Panc1 (cell line): ENCODE results near the gene COL4A2. TPM values are rescaled to one million over a fixed set of nuclear protein-coding genes. Genes with fewer than 3 reads are reported as not detected.

Source experiments
- ATAC-seq: fragments of 200-7000 bp; cut with Tn5 transposase; 2 replicates; pipeline ENCODE4 v1.9.1; 2020; ENCODE audit warnings: mild to moderate bottlenecking, moderate library complexity
- BruUV-seq: library from RNA; stranded (reverse); fragments of 400-500 nt; replicated peaks from 2 replicates; lab custom pipeline; 2021; lab: Mats Ljungman, UMichigan
- CTCF ChIA-PET: fragments of 300-600 bp; sonication (Branson Sonifier 250); formaldehyde crosslinking; loops from one replicate; lab custom pipeline; 2022; ENCODE audit warnings: antibody characterized with exemption; lab: Charles Lee
- POLR2A ChIA-PET: fragments of 300-600 bp; sonication (Branson Sonifier 250); formaldehyde crosslinking; loops from one replicate; lab custom pipeline; 2022; ENCODE audit warnings: antibody characterized with exemption; lab: Charles Lee
- DNase-seq: peaks from one replicate; pipeline ENCODE4 v3.0.0-alpha.2; 2010; ENCODE audit warnings: low read depth, low spot score
- H3K27ac ChIP-seq: 2 replicates; pipeline ENCODE4 v1.5.1; 2011; ENCODE audit warnings: mild to moderate bottlenecking, low read length, inconsistent platforms
- H3K27me3 ChIP-seq: fragments of 200-500 bp; sonication (Bioruptor generic); 2 replicates; pipeline ENCODE4 v1.6.0; 2014; ENCODE audit warnings: low read length, inconsistent platforms; ENCODE audit not compliant: control insufficient read depth, insufficient read depth
- H3K36me3 ChIP-seq: fragments of 200-500 bp; sonication (Bioruptor generic); 2 replicates; pipeline ENCODE4 v1.5.1; 2014; ENCODE audit warnings: inconsistent platforms, mild to moderate bottlenecking, low read length, moderate library complexity; ENCODE audit not compliant: control insufficient read depth, insufficient read depth
- H3K4me1 ChIP-seq: 2 replicates; pipeline ENCODE4 v1.5.1; 2011; ENCODE audit warnings: inconsistent platforms, mild to moderate bottlenecking, low read length, moderate library complexity; ENCODE audit not compliant: control insufficient read depth, insufficient read depth
- H3K4me3 ChIP-seq, 2 experiments: 2 replicates each; pipeline ENCODE4 v1.5.1; 2011 to 2012; ENCODE audit warnings: low read depth in 2 of 2, low read length in 2 of 2, mild to moderate bottlenecking in 2 of 2, inconsistent platforms in 1 of 2, moderate library complexity in 1 of 2
- H3K9me3 ChIP-seq: fragments of 200-500 bp; sonication (Bioruptor generic); 2 replicates; pipeline ENCODE4 v1.5.1; 2014; ENCODE audit warnings: low read depth, mild to moderate bottlenecking, inconsistent platforms, low read length, moderate library complexity; ENCODE audit not compliant: control insufficient read depth, insufficient read depth
- POLR2AphosphoS5 ChIP-seq: IDR thresholded peaks from 2 replicates; pipeline ENCODE4 v1.6.1; 2012; ENCODE audit warnings: mild to moderate bottlenecking, low read depth, low read length, moderate library complexity
- SIN3A ChIP-seq: IDR thresholded peaks from 2 replicates; pipeline ENCODE4 v1.6.1; 2012; ENCODE audit warnings: low read depth, mild to moderate bottlenecking, low read length, moderate library complexity, borderline replicate concordance; ENCODE audit not compliant: insufficient read depth
- TCF7L2 ChIP-seq: IDR thresholded peaks from 2 replicates; pipeline ENCODE4 v1.6.1; 2011; ENCODE audit warnings: mild to moderate bottlenecking, low read depth, low read length, inconsistent platforms
- in situ Hi-C: cut with HindIII; loops from 2 replicates; pipeline ENCODE4 v1.10.0; 2016; ENCODE audit warnings: low sequenced_read_pairs, low pct_unique_long_range_greater_than_20kb
- intact Hi-C: fragments of 100-400 bp; cut with micrococcal nuclease; formaldehyde crosslinking; loops from one replicate; pipeline ENCODE4 v1.10.0; 2022; ENCODE audit not compliant: unreplicated experiment
- total RNA-seq: library from RNA; stranded (reverse); gene quantifications from one replicate; pipeline ENCODE4 v1.2.1, GENCODE V29; 2021; ENCODE audit not compliant: unreplicated experiment
- TF ChIP-seq, protein P1 (sequence below): fragments of 450-650 bp; IDR thresholded peaks from 2 replicates; pipeline ENCODE4 v1.5.1; 2017; ENCODE audit warnings: mild to moderate bottlenecking
- TF ChIP-seq, protein P2 (sequence below), 2 experiments: IDR thresholded peaks; 2 replicates each; pipeline ENCODE4 v1.6.1; 2011 to 2012; ENCODE audit warnings: low read depth in 2 of 2, control low read depth in 1 of 2, low read length in 1 of 2, mild to moderate bottlenecking in 1 of 2, moderate library complexity in 1 of 2; ENCODE audit not compliant: insufficient read depth in 1 of 2

COL4A2 gene
- total RNA-seq, 1 experiment from 2014 or later: 3.0 TPM

DNA sequence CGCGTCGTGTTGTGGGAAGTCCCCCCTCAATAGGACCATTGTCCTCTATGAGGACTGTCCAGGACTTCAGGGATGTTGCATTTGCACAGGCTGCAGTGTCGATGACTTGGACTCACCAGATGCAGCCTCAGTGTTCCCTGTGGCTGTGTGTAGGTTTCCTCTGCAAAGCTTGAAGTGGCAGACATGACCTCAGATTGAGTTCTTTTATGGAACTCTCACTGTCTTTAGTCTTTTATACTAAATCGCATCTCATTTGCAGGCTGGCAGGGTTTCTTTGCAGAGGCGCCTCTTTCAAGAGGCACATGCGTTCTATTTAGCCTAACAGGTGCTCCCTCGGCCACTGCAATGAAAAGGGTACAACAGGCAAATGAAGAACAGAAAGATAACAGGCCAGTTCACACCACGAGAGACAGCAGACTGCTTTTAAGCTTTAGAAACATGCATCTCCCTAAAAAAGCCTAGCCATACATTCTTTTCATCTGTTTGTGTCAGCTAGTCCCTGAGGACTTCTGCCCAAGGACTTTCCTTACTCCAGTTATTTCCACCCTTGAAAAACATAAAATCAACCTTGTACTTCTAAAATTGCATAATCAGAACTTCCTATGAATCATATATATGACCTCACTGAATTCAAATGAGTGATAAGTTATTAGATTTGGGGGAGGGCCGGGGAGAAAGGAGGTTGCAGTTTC, 136.0 kb downstream of the COL4A2 start:
- CTCF ChIA-PET: interaction anchor here (0.6 kb wide), 1 partner anchor 351 kb away, joined by 5 read pairs; no protein-coding TSS in a partner anchor

DNA sequence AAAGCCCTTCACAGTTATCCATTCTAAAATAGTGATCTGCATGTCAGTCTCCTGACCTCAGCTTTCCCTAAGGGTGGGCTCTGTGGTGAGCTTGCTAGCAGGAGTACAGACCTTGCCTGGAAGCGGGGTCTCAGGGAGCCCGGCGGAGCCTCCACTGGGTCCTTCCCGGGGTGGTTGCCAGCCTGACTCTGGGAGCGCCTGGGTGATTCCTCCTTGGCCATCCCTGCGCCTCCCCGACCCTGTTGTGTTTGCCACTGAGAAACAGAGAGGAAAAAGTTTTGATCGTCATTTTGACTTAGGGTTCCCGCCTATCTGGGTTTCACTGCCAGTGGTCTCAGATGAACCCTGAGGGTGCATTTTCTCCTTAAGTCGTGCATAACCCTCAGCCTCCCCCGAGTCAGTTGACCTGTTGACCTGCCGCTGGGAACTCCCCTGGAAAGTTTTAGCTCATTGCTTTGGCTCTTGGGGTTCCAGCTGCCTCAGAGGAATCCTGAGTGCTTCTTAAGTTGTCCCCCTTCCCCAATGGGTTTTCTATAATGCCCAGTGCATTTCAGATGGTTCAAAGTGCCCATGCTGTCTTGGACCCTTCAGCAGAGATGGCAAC, 136.6 kb downstream of the COL4A2 start:
- Histone ChIP-seq H3K9me3 (no peaks in the 10 kb centered on the region), H3K4me1 (no peaks in the 10 kb centered on the region), H3K4me3 (no peak overlapping the region), H3K27ac (no peak overlapping the region), H3K36me3 (no peaks in the 10 kb centered on the region), H3K27me3 (no peaks in the 10 kb centered on the region)
- no peak for DNase-seq
- in situ Hi-C loops: no loop called here
- intact Hi-C loops: loop anchor here (2.0 kb wide), 1 partner anchor 221 kb away; no protein-coding TSS in a partner anchor
- BruUV-seq: no TSS peak
- ChIA-PET CTCF (interaction anchor here (0.5 to 1.2 kb wide), 4 partner anchors 41 to 352 kb away, joined by 3 to 6 read pairs (median 4); no protein-coding TSS in a partner anchor), POLR2A (no interaction called here)
- TF ChIP-seq SIN3A (no peak), TCF7L2 (no peak), POLR2AphosphoS5 (no peak)
- TF ChIP-seq, protein P1, sequence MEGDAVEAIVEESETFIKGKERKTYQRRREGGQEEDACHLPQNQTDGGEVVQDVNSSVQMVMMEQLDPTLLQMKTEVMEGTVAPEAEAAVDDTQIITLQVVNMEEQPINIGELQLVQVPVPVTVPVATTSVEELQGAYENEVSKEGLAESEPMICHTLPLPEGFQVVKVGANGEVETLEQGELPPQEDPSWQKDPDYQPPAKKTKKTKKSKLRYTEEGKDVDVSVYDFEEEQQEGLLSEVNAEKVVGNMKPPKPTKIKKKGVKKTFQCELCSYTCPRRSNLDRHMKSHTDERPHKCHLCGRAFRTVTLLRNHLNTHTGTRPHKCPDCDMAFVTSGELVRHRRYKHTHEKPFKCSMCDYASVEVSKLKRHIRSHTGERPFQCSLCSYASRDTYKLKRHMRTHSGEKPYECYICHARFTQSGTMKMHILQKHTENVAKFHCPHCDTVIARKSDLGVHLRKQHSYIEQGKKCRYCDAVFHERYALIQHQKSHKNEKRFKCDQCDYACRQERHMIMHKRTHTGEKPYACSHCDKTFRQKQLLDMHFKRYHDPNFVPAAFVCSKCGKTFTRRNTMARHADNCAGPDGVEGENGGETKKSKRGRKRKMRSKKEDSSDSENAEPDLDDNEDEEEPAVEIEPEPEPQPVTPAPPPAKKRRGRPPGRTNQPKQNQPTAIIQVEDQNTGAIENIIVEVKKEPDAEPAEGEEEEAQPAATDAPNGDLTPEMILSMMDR: no peak
- TF ChIP-seq, protein P2, sequence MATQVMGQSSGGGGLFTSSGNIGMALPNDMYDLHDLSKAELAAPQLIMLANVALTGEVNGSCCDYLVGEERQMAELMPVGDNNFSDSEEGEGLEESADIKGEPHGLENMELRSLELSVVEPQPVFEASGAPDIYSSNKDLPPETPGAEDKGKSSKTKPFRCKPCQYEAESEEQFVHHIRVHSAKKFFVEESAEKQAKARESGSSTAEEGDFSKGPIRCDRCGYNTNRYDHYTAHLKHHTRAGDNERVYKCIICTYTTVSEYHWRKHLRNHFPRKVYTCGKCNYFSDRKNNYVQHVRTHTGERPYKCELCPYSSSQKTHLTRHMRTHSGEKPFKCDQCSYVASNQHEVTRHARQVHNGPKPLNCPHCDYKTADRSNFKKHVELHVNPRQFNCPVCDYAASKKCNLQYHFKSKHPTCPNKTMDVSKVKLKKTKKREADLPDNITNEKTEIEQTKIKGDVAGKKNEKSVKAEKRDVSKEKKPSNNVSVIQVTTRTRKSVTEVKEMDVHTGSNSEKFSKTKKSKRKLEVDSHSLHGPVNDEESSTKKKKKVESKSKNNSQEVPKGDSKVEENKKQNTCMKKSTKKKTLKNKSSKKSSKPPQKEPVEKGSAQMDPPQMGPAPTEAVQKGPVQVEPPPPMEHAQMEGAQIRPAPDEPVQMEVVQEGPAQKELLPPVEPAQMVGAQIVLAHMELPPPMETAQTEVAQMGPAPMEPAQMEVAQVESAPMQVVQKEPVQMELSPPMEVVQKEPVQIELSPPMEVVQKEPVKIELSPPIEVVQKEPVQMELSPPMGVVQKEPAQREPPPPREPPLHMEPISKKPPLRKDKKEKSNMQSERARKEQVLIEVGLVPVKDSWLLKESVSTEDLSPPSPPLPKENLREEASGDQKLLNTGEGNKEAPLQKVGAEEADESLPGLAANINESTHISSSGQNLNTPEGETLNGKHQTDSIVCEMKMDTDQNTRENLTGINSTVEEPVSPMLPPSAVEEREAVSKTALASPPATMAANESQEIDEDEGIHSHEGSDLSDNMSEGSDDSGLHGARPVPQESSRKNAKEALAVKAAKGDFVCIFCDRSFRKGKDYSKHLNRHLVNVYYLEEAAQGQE (IDR thresholded peaks at IDR 0.05; ENCODE audit: insufficient read depth in 1 of 2, low read depth in 2 of 2, low read length in 1 of 2): no peak
- ATAC-seq: no peak

More for the DNA sequence above, 136.0 kb downstream of the COL4A2 start:
- H3K4me3 ChIP-seq: no peak overlapping the region
- in situ Hi-C loops: no loop called here
- no peaks in the 10 kb centered on the region for H3K27me3 ChIP-seq
- H3K4me1 ChIP-seq: no peaks in the 10 kb centered on the region
- ATAC-seq (no peak), DNase-seq (no peak)
- no peak overlapping the region for H3K27ac ChIP-seq
- TF ChIP-seq, protein P2 (IDR thresholded peaks at IDR 0.05; ENCODE audit: insufficient read depth in 1 of 2, low read depth in 2 of 2, low read length in 1 of 2): no peak
- TF ChIP-seq SIN3A: no peak
- TF ChIP-seq TCF7L2: no peak
- TF ChIP-seq, protein P1: no peak
- no peak for TF ChIP-seq POLR2AphosphoS5
- H3K36me3 ChIP-seq: no peaks in the 10 kb centered on the region
- no peaks in the 10 kb centered on the region for H3K9me3 ChIP-seq
- POLR2A ChIA-PET: no interaction called here
- no TSS peak for BruUV-seq
- intact Hi-C loops: no loop called here
